HUDEP-2 (cell line): ENCODE measurements around the gene EFHD2.
"Not testable (repeated sequence)": the region's sequence is repeated elsewhere in the genome, so short reads cannot be mapped to it uniquely, and the experiment has no call there.

ENCODE experiments used
- DNase-seq, 76 experiments: peaks; one replicate each; lab custom pipeline; 2025; ENCODE audit not compliant: unreplicated experiment in 76 of 76; lab: John Stamatoyannopoulos, UW

The EFHD2 gene, protein sequence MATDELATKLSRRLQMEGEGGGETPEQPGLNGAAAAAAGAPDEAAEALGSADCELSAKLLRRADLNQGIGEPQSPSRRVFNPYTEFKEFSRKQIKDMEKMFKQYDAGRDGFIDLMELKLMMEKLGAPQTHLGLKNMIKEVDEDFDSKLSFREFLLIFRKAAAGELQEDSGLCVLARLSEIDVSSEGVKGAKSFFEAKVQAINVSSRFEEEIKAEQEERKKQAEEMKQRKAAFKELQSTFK

DNA sequence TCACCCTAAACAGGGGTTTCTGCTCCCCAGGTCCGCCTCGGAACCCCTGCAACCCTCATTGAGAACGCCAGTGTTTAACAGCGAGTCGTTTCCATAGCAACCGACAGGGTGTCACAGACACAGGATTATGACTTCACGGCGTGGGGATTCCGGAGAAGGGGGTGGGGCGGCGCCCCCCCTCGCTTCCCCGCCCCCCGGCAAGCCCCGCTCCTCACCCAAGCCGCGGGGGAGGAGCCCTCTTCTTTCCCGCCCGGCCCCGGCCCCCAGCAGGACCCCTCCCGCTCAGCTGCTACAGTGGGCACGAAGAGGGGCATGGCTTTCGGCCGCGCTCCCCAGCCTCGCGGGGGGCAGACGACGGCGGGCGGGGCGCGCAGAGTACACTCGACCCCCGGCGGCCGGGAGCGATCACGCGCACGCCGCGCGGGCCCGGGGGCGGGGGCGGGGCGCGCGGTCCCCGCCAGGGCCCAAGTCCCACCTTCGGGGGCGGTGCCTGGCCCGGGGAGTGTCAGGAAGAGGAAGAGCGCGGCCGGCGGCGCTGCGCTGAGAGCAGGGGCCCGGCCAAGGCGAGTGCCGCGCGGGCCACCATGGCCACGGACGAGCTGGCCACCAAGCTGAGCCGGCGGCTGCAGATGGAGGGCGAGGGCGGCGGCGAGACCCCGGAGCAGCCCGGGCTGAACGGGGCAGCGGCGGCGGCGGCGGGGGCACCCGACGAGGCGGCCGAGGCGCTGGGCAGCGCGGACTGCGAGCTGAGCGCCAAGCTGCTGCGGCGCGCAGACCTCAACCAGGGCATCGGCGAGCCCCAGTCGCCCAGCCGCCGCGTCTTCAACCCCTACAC is at the start of gene EFHD2:
EFHD2 (plus strand) TSS at position 501 of the 835 bp plus-strand sequence; CDS start at position 585, 84 bp downstream.
- DNase-seq: peak in 61 of 76 experiments; percentile 5 to 81 (median 55)

DNA sequence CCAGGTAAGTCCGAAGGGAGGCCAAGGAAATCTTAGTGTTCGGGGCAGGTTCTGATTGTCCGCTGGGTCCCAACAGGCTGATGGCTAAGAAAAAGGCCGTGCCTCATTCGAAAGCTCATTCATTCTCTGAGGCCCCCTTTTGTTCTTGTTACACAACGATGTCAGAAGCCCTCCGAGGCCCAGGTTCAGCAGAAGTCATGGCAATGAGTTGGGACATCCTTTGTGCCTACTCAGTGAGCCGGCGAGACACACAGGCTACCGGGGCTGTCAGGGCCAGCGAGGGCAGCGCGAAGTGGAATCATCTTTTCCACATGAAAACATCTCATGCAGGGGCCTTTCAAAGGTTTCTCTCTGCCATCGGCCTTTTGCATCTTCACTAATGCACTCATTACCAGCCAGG is 49.0 kb upstream of the EFHD2 start:
- no peak for DNase-seq

DNA sequence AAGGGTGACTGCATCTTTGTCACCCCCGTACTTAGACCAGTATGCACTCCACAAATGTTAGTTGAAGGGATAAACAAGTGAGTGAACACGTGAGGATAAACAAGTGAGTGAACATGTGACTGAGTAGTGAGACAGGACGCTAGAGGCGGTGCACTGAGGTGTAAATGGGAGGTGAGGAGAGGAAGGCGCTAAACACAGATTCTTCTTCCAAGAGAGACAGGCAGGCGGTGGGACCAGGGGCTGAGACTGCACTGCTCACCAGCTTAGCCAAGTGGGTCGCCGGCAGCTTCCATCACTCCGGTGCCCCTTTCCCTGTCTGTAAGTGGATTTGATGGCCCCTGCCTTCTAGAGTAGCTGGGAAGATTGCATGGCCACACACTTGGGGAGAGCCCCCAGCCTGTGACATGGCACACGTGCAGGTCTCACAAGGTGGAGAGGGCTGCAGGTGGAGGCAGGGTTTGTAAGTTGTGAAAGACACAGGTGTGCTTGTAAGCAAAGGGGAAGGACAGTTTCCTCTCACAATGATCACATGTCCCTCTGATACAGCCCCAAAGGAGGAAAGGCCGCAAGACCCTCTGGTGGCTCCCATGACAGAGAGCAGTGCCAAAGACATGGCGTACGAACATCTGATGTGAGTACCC is 47.5 kb upstream of the EFHD2 start:
- DNase-seq: no peak

DNA sequence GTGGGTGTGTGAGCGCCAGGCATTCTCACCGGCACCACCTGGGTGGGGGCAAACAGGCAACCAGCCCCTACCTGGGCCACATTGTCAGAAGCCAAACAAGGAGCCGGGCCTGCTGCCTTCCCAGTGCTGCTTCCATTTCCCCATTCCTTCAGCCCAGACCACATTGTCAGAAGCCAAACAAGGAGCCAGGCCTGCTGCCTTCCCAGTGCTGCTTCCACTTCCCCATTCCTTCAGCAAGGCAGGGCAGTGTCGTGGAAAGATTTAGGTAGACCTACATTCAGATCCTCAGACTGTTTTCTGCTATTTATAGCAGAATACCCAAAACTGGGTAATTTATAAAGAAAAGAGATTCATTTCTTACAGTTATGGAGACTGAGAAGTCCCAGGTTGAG is 47.0 kb upstream of the EFHD2 start:
- DNase-seq: no peak

DNA sequence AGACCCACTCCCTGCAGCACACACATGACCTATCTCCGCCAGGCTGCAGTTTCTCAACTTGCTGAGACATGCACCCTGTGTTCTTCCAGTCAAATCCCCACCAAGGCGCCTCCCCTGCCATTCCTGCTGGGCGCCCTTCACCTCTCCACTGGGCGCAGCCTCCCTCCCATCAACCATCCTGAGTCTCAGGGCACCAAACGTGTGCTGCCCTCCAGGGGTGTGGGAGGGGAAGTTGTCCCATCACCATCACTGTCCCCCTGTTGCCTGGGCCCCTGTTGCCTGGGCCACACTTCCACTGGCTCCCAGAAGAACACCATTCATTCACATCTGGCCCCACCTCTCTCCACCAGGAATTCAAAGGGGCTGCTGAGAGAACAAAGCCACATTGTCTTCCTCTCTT is 44.9 kb upstream of the EFHD2 start:
- DNase-seq: no peak

DNA sequence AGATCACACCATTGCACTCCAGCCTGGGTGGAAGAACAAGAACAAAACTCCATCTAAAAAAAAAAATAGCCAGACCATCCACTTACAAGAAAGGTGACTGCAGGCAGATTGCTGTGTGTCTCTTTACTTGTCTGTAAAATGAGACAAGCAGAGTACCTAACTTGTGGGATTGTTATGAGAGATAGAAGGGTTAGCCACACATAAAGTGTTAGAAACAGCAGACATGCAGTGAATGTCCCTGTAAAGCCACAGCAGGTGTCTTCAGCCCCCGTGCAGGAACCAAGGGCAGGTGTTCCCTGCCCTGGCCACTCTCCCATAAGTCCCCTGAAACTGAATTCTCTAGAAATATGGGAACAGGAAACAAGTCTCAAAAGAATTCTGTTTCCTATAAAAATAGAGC is 40.8 kb upstream of the EFHD2 start:
- no peak for DNase-seq

DNA sequence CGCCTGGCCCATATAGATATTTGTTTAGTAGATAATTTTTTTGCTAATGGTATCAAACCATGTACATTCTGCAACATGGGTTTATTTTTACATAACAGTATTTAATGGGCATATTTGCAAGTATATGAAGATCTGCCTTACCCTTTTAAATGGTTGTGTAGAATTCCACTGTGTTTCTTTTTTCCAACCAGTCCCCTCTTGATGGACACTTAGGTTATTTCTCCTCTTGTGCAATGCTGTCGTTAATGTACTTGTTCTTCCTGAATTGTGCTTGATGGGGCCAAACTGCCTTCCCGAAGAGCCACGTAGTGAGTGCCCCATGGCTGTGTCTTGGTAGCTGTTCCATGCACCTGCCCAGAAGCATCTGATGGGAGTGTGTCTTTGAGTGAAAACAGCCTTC is 39.4 kb upstream of the EFHD2 start:
- no peak for DNase-seq

DNA sequence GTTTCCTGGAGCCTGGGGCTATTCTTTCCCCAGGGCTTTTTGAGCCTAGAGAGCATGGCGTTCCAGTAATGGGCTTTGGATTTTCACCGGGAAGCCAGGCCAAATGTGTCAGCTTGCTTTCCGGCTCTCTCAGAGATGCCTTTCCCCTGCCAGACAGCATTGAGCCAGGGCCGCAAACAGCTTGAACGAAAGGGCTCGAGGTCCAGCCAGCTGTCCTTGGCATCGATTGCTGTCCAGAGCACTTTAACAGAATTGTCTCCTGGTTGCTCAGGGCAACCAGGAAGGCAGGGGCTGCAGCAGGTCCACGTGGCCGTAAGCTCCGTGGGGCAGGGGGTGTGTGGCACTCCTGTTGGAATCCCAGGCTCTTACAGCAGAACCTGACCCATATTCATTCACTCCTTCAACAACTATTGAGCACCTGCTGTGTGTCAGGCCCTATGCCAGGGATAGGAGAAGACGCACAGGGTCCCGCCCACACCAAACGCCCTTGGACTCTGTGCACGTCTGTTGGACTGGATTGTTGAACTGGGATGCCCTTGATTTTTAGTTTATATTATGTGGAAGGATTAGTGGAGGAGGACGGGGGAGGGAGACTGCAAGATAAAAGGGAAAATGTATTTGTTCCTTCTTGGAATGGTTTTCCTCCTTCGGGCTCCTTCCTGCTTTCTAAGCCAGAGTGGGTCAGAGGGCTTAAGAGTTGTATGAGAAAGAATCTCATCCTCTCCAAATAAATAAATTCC is 38.7 kb upstream of the EFHD2 start:
- no peak for DNase-seq

DNA sequence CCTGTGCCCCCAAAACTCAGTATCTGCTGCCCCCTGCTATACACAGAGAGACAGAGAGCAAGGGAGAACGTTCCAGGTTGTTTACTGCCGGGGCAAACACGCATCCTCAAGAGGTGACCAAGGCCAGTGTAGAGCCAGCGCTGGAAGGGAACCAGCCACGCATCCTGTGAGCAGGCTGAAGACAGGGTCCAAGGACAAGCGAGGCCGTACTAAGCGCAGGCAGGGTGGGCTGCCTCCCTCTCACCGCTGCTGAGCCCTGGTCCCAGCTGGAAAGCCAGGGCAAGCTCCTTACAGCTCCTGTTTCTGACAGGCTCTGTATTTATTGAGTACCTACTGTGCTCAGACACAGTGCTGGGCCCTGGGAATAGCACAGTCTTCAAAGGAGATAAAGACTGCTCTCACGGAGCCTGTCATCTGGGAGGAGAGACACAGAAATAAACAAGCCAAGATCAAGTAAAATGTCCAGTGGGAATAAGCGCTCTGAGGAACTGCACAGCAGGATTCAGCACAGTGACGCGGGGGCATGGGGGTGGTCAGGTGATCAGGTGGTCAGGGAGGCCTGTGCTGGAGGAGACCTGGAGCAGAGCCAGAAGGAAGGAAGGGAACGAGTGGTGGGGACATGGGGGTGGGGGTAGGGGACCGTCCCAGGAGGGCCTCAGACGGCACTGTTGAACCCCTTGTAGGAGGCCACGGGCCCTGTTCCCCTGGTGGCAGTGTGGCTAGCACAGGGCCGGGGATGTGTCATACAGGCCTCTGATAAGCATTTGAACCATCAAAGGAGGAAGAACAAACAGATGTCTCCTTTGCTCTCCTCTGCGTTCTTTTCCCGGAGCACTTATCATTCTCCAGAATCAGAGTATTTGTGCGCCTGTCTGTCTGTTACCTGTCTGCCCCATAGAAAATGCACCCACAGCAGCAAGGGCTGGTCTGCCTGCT is 37.8 kb upstream of the EFHD2 start:
- DNase-seq: no peak

DNA sequence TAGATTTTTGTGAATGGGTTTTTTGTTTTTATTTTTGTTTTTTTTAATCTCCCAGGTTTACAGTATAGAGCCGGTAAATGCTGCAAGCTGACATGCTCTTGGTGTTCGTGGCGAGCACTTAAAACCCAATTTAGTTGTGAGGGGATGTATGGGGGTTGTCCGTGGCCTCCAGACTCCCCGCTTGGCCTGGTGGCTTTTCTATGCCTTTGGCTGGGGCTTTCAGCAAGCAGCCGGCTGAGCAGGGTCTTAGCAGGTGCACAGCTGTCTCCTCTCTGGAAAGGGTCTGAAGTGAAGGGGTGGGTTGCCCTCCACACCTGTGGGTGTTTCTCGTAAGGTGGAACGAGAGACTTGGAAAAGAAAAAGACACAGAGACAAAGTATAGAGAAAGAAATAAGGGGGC is 31.0 kb upstream of the EFHD2 start:
- DNase-seq: no peak

DNA sequence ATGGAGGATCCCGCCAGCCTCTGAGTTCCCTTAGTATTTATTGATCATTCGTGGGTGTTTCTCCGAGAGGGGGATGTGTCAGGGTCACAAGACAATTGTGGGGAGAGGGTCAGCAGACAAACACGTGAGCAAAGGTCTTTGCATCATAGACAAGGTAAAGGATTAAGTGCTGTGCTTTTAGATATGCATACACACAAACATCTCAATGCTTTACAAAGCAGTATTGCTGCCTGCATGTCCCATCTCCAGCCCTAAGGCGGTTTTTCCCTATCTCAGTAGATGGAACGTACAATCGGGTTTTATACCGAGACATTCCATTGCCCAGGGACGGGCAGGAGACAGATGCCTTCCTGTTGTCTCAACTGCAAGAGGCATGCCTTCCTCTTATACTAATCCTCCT is 30.5 kb upstream of the EFHD2 start:
- DNase-seq: not testable (repeated sequence)

DNA sequence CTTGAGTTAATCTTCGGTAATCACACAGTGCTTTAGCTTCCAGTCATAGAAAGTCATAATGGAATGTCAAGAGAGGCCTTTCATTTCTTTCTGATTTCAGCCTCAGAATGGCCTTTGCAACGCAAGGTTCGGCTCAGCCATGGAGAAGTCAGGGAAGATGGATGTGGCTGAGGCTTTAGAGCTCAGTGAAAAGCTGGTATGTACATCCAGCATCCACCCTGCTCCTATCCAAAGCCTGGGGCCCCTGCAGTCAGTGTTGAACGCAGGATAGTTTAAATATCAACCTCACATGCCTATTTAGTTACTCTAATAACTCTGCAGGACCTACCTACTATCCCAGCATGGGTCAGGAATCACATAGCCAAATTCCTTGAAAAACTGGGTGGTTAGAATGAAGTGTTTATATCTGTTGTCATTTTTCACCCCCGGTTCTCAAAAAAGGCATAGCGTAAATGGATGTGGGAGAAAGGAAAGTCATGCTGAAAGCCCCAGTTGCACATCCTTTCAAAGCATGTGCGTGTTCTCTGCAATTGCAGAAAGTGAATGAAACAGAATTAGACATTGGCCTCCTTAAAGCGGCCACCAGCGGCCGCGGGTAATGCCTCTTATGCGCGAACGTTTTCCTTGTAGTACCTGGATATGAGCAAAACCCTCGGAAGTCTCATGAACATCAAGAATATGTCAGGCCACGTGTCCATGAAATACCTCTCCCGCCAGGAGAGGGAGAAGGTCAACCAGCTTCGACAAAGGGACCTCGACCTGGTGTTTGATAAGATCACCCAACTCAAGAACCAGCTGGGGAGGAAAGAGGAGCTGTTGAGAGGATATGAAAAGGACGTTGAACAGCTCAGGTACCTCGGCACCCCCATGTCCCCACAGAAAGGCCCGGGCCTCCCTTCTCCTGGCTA is 28.8 kb upstream of the EFHD2 start:
- DNase-seq: no peak

DNA sequence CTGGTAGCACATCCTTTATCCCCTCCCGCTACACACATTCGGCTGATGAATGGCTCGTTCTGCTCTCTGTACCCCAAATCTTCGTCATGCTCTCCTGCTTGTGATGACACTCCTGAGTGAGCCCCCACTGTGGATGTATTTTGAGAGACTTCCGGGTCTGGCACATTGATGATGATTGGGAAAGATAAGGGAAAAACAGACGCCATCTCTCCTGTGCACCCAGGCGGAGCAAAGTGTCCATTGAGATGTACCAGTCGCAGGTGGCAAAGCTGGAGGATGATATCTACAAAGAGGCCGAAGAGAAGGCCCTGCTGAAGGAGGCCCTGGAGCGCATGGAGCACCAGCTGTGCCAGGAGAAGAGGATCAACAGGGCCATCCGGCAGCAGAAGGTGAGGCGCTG is 27.9 kb upstream of the EFHD2 start:
- DNase-seq: no peak

DNA sequence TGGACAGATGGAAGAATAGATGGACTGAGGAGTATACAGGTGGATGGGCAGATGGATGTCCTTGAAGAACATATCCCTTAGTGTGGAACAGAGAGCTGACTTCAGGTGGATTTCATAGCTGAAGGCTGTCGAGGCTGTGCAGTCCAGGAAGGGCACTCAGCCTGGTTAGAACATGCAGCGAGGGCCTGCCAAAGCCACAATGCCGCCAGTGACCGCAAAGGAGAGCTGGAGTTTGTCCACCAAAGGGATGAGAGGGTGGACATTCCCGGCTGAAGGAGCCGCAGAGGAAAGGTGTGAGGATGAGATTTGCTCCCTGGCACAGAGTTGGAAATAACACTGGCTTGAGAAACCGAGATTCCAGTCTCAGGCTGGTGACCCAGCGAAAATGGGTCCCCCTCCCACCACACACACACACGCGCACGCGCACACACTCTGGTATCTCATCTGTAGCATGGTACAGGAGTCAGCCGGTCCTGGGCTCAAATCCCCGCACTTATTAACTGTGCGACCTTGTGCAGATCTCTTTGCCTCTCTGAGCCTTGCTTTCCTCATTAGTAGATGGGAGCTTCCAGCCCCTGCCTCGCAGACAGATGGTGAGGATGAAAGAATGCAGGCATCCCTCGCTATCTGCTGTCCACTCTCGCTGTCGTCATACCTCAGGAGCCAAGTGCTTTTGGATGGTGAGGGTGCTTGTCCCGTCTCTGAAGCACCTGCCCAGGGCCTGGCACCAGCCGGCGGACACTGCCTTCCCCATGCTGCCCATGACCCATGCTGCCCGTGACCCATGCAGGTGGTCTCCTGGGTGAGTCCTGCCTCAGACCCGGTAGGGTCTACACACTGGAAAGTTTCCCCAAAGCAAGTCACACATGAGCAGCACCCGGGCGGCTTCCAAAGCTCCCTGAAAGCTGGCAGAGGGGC is 26.8 kb upstream of the EFHD2 start:
- DNase-seq: no peak

DNA sequence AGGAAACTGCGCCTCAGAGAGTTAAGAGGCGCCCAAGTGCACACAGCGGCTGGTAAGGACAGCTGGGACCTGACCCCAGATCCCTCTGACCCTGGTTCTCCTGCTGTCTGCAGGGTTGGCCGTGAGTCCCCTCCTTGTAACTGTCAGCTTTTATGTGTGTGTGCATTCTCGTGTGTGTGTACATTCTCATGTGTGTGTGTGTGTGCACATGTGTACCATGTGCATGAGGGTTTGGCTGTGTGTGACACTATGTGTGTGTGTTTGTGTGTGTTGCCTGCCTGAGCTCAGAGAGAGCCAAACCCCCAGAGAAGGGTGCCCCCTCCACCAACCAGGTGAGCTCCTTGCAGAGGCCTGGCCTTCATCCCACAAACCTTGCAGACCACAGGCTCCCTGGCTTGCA is 25.9 kb upstream of the EFHD2 start:
- no peak for DNase-seq

DNA sequence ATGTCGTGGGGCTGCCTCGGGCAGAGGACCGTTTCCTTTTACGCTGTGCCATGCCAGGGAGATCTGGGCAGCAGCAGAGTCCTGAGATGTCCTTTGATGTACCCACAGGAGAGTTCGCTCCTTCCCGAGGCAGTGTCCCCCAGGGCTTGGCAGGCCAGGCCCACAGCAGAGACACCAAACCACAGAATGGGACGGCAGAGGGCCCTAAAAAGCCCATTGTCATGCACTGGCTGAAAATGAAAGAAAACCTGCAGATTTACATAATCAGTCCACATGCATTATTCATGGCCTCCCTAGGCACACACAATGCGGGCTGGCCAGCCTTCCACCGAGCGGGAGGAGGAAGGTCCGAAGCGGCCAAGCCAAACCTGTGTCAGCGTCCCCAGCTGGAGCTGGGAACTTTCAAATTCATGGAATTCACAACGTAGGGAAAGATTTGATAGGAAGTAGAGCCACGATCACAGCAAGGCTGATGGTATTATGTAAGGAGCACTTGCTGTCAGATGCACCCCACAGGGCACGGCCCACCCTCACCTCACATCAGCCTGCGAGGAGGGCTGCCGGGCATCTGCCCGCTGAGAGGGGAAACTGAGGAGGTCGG is 25.3 kb upstream of the EFHD2 start:
- DNase-seq: no peak

DNA sequence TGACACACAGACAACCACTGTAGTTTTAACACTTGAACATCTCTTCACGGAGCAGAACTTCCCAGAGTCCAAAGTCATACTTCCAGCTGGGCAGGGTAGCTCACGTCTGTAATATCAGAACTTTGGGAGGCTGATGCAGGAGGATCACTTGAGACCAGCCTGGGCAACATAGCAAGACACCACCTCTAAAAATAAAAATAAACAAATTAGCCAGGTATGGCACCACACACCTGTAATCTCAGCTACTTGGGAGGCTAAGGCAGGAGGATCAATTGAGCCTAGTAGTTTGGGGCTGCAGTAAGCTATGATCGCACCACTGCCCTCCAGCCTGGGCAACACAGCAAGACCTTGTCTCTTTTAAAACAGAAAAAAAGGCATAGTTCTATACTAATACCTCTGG is 24.3 kb upstream of the EFHD2 start:
- no peak for DNase-seq
